Body of pancreas (tissue), 4 donors: ENCODE data around the gene ZP4. TPM values are rescaled to one million over a fixed set of nuclear protein-coding genes. Genes with fewer than 3 reads are reported as not detected.

Experiments used
- ATAC-seq: fragments of 150-250 bp; one replicate; pipeline ENCODE4 v1.9.1; 2016
- DNase-seq, 4 donors: peaks; one replicate each; pipeline ENCODE4 v3.0.0-alpha.2; 2019
- H3K27ac ChIP-seq, 4 donors: fragments of 200-600 bp; sonication (generic); 1 replicate in 3 of 4; 2 replicates in 1 of 4; pipeline versions ENCODE4 v1.5.1 to v1.6.1; 2016 to 2019; ENCODE audit warnings: mild to moderate bottlenecking in 1 of 4, mixed read lengths in 1 of 4, moderate library complexity in 1 of 4
- H3K27me3 ChIP-seq, 2 donors: fragments of 200-600 bp; sonication (generic); one replicate each; pipeline ENCODE4 v1.6.0; 2016; ENCODE audit warnings: mild to moderate bottlenecking in 1 of 2
- H3K36me3 ChIP-seq, 2 donors: fragments of 200-600 bp; sonication (generic); replicated peaks in 1 of 2; 2 replicates each; pipeline ENCODE4 v1.5.1; 2016; ENCODE audit warnings: low read depth in 2 of 2; ENCODE audit not compliant: insufficient read depth in 1 of 2
- H3K4me1 ChIP-seq: fragments of 200-600 bp; sonication (generic); one replicate; pipeline ENCODE4 v1.6.0; 2016
- H3K4me3 ChIP-seq, 2 donors: fragments of 200-600 bp; sonication (generic); 1 replicate in 1 of 2; 2 replicates in 1 of 2; pipeline ENCODE4 v1.5.1; 2016 to 2019
- H3K9me3 ChIP-seq, 3 donors: fragments of 200-600 bp; sonication (generic); 1 replicate in 2 of 3; 2 replicates in 1 of 3; pipeline ENCODE4 v1.5.1; 2016
- POLR2A ChIP-seq, 3 donors: fragments of 450-650 bp; IDR thresholded peaks; one replicate each; pipeline ENCODE4 v1.6.1; 2016; ENCODE audit warnings: antibody characterized with exemption in 3 of 3, mild to moderate bottlenecking in 2 of 3
- WGBS, 2 donors: methylation state at CpG; one replicate each; pipeline ENCODE4 v1.1.5; 2017; 5-methylcytosine and 5-hydroxymethylcytosine counted together
- intact Hi-C: fragments of 100-400 bp; cut with DNase I; formaldehyde crosslinking; loops from one replicate; pipeline ENCODE4 v1.15.1; 2023
- total RNA-seq, 2 donors: library from RNA; depleted of rRNA; stranded (reverse); fragments of >200 nt; gene quantifications; one replicate each; pipeline ENCODE4 v1.1.0, GENCODE V29; 2016
- TF ChIP-seq, protein P1 (sequence below), 7 experiments: fragments of 450-650 bp in 4 of 7; fragments of 200-600 bp in 3 of 7; sonication (generic) in 3 of 7; IDR thresholded peaks; one replicate each; pipeline ENCODE4 v1.5.1; 2016 to 2019; ENCODE audit warnings: antibody characterized with exemption in 7 of 7

Gene ZP4
- total RNA-seq, 2 donors from 2014 or later, result not detected

DNA sequence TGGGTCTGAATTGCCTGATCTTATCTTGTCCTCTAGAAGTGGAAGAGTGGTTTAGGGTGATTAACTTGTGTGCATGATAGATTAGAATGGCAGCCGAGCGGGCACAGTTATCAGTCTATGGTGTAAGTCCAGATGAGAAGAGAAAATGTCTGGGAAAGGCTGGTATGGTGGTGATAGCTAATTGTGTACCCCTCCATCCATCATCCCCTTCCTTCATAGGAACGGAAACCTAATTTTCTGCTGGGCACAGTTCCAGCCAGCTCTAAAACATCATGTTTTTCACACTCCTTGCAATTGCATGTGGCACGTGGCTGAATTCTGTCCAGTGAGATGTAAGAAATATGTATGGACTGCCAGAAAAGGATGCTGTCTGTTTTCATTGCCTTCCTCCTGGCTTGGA lies 40.9 kb upstream of the ZP4 start:
- no peak for TF ChIP-seq POLR2A (IDR thresholded peaks at IDR 0.05)
- Histone ChIP-seq H3K27me3 (no peaks in the 10 kb centered on the region), H3K4me1 (no peaks in the 10 kb centered on the region), H3K9me3 (no peaks in the 10 kb centered on the region), H3K36me3 (no peaks in the 10 kb centered on the region), H3K4me3 (no peak overlapping the region), H3K27ac (no peak overlapping the region)
- no peak for ATAC-seq
- intact Hi-C loops, result no loop called here
- 48 to 59% methylated on average over 4 of the region's 4 CpGs for WGBS, 2 donors
- no peak for DNase-seq

DNA sequence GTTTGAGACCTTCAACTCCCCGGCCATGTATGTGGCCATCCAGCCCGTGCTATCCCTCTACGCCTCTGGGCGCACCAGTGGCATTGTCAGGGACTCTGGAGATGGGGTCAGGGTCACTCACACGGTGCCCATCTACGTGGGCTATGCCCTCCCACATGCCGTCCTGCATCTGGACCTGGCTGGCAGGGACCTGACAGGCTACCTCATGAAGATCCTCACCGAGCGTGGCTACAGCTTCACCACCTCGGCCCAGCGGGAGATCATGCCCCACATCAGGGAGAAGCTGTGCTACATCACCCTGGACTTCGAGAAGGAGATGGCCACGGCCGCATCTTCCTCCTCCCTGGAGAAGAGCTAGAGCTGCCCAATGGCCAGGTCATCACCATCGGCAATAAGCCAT lies 36.5 kb upstream of the ZP4 start:
- Histone ChIP-seq H3K4me3 (no peak overlapping the region), H3K27ac (no peak overlapping the region), H3K4me1 (no peaks in the 10 kb centered on the region), H3K9me3 (no peaks in the 10 kb centered on the region), H3K36me3 (no peaks in the 10 kb centered on the region), H3K27me3 (no peaks in the 10 kb centered on the region)
- 79 to 93% methylated on average over 12 to 14 of the region's 15 CpGs for WGBS, 2 donors
- DNase-seq (no peak), ATAC-seq (no peak)
- intact Hi-C loops, result no loop called here
- TF ChIP-seq, protein P1, sequence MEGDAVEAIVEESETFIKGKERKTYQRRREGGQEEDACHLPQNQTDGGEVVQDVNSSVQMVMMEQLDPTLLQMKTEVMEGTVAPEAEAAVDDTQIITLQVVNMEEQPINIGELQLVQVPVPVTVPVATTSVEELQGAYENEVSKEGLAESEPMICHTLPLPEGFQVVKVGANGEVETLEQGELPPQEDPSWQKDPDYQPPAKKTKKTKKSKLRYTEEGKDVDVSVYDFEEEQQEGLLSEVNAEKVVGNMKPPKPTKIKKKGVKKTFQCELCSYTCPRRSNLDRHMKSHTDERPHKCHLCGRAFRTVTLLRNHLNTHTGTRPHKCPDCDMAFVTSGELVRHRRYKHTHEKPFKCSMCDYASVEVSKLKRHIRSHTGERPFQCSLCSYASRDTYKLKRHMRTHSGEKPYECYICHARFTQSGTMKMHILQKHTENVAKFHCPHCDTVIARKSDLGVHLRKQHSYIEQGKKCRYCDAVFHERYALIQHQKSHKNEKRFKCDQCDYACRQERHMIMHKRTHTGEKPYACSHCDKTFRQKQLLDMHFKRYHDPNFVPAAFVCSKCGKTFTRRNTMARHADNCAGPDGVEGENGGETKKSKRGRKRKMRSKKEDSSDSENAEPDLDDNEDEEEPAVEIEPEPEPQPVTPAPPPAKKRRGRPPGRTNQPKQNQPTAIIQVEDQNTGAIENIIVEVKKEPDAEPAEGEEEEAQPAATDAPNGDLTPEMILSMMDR (IDR thresholded peaks at IDR 0.05), result no peak
- no peak for TF ChIP-seq POLR2A (IDR thresholded peaks at IDR 0.05)

DNA sequence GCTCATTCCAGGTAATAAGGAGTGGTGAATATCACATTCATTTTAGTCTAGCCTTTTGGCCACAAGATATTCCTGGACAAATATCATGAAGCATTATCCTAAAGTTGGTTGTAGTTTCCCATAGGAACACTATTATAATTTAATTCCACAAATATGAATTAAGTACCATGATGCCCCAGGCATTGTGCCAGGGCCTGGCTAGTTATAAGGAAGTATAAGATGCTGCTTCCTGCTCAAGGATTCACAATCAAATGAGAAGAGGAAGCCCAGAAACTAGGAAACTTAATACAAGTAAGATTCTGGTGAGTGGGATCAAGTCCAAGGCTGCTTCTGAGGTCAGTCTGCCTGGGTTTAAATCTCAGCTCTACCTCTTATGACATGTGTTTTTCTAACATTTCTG lies 30.6 kb upstream of the ZP4 start:
- Histone ChIP-seq H3K36me3 (no peaks in the 10 kb centered on the region), H3K27ac (no peak overlapping the region), H3K4me3 (no peak overlapping the region), H3K27me3 (no peaks in the 10 kb centered on the region), H3K9me3 (no peaks in the 10 kb centered on the region), H3K4me1 (no peaks in the 10 kb centered on the region)
- intact Hi-C loops, result no loop called here
- ATAC-seq, result no peak
- peak in 1 of 4 donors; percentile 10 for DNase-seq
- no peak for TF ChIP-seq POLR2A (IDR thresholded peaks at IDR 0.05)
- TF ChIP-seq, protein P1 (IDR thresholded peaks at IDR 0.05), result no peak

DNA sequence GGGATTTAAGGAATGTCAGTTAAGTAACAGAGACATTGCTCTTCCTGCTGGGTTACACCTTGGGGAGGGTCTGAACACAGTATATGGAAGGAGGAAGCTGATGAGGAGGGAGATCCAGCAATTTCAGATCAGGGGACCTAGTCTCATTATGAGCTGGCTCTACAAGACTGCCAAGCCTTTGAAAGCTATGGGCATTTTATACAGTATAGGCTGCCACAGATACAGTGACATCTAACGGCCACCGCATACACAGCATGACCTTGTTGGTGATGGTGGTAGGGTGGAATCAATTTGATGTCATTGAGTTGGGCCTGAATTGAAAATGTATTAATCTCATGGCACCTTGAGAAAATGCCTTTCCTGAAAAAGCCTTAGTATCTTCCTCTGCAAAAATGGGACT lies 22.6 kb upstream of the ZP4 start:
- Histone ChIP-seq H3K27ac (no peak overlapping the region), H3K36me3 (no peaks in the 10 kb centered on the region), H3K4me1 (no peaks in the 10 kb centered on the region), H3K9me3 (no peaks in the 10 kb centered on the region), H3K4me3 (no peak overlapping the region), H3K27me3 (no peaks in the 10 kb centered on the region)
- TF ChIP-seq, protein P1 (IDR thresholded peaks at IDR 0.05), result no peak
- TF ChIP-seq POLR2A (IDR thresholded peaks at IDR 0.05), result no peak
- intact Hi-C loops, result no loop called here
- ATAC-seq (no peak), DNase-seq (no peak)
- WGBS, 2 donors, result 81 to 88% methylated on average over 2 of the region's 2 CpGs

DNA sequence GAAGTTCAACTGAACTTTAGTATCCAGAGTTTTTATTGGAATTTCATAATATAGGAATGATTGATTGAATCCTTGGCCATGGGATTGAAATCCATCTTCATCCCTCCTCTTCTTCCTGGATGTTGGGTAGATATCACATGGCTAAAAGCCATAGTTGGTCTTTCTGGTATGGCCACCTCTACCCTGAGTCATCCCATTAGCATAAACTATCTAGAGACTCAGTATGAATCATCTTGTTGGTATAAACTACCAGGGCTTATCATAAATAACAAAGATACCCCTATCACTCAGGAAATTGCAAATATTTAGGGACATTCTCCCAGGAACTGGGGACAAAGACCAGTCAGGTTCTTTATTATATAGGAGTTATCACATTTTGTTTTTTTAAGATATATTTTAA lies 21.2 kb upstream of the ZP4 start:
- Histone ChIP-seq H3K4me3 (no peak overlapping the region), H3K27me3 (no peaks in the 10 kb centered on the region), H3K9me3 (no peaks in the 10 kb centered on the region), H3K27ac (no peak overlapping the region), H3K36me3 (no peaks in the 10 kb centered on the region), H3K4me1 (no peaks in the 10 kb centered on the region)
- ATAC-seq (no peak), DNase-seq (no peak)
- intact Hi-C loops, result no loop called here
- TF ChIP-seq, protein P1 (IDR thresholded peaks at IDR 0.05), result no peak
- TF ChIP-seq POLR2A (IDR thresholded peaks at IDR 0.05), result no peak
